LHCN-M2 (cell line): ENCODE data around the gene SGPL1. TPM values are rescaled to one million over a fixed set of nuclear protein-coding genes. Genes with fewer than 3 reads are reported as not detected.

Source experiments
- DNase-seq: peaks from one replicate; pipeline ENCODE4 v3.0.0-alpha.2; 2012; ENCODE audit warnings: low read depth
- total RNA-seq: library from RNA; depleted of rRNA; stranded (reverse); fragments of >200 nt; gene quantifications from 2 replicates; pipeline ENCODE4 v1.2.3, GENCODE V29; 2014; rRNA removed

Gene SGPL1
- total RNA-seq, 1 experiment from 2014 or later = 25.2 TPM

DNA sequence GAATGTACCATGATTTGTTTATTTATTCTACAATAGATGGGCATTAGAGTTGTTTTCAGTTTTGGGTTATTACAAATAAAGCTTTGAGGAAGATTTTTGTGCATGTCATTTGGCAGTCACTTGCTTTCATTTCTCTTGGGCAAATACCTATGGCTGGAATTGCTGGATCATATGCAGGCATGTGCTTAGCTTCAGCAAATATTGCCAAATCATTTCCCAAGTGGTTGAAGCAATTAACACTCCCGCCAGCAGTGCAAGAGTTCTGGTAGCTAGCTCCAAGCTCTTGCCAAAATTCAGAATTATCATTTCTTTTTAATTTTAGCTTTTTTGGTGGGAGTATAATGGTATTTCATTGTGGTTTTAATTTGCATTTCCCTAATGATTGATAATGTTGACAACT is 105.5 kb downstream of the SGPL1 start:
- no peak for DNase-seq

GRCh38 chr10:70923696-70924095 is 107.9 kb downstream of the SGPL1 start:
- no peak for DNase-seq

DNA sequence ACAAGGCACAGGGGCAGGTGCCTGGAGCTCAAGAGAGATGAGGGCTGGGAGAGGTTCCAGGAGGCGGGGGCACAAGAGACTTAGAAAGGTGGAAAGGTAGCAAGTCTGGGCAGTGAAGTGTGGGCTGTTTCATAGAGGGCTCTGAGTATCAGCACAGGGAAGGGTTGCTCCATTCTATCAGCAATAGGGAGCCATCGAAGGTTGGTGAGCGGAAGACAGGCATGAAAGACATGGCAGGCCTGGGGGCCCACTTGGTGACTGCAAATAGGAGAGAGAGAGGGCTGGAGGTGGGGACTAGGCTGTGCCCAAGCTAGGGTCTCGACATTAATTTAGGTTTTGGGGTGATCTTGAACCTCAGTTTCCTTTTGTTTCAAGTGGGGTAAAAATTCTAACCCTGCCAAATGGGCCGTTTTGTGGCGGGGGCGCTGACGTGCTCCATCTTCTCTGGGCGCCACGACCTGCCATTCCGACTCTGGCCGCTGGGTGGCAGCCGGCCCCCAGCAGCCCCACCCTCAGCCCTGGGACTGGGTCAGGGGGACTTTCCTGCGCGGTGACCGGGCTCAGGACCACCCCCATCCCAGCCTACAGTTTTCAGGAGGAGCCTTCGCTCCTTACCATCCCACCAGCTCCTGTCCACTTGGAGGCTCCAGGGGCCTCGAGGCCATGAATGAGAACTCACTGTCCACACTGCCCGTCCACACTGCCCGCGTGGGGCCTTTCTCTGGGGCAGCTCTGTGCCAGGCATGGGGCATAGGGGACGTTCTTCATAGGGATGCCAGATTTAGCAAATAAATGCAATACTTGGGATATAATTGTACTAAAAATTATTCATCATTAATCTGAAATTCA is 109.9 kb downstream of the SGPL1 start:
- no peak for DNase-seq

- no peak for DNase-seq
These were observed 110.7 kb downstream of the SGPL1 start for GRCh38 chr10:70926226-70927000.

GRCh38 chr10:70927189-70927943 is 111.6 kb downstream of the SGPL1 start:
- DNase-seq = no peak

DNA sequence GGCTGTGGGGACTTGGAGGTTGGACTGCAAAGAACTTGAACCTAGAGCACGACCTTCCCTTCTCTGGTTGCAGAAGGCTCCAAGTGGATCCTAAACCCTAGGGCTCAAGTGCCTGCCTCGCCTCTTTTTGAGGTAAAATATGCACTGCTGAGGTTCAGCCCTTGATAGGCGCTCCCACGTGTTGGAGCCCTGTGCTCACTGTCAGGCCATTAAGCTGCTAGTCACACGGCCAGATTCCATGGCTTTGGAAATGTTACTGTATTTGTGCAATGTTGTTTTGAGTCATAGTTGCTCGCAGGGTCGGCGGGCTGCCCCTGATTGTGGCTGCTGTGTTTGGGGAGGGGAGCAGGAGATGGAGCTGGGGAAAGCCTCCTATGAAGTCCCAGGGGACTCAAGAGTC is 112.4 kb downstream of the SGPL1 start:
- no peak for DNase-seq

DNA sequence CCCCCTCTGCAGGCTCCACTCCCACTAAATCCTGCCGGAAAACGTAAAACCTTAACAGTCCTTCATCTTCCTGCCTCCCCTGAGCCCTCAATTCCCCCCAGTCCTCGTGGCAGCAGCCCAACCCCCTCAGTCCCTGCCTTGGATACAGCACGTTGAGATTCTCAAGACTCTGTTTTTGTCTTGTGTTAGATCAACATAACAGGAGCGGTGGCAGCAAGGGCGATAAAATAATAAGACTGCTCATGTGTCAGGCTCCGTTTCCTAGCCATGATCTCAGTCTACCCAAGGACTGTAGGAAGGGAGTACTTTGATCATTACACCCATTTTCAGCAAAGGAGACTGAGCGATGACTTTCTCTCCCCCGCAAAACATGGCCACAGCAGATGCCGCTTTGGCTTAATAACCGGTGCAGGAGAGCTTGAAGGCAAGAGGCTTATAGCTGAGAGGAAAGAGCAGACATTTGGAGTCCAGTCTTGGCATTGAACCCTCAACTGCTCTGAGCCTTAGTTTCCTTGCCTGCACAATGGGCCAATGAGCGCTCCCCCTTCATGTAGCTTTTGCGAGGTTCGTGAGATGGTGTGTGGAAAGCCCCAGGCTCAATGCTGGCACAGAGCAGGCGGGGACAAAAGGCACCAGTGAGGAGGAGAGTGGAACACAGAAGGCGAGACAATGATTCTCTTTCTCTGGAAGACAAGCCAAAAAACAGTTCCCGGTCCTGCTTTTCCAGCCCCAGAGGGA is 114.7 kb downstream of the SGPL1 start:
- DNase-seq = no peak

Other genes with a start within 250 kb of the SGPL1 start
- not detected in 2 replicates for gene PRF1, start 213.2 kb upstream of the SGPL1 start, total RNA-seq
- 2.4 and 2.7 TPM in 2 replicates for gene ADAMTS14, start 143.4 kb upstream of the SGPL1 start, total RNA-seq
- gene TBATA, start 30.6 kb upstream of the SGPL1 start, total RNA-seq = not detected in 2 replicates
- gene PCBD1, start 72.6 kb downstream of the SGPL1 start, total RNA-seq = 23.0 and 32.4 TPM in 2 replicates